Measurements from ENCODE around the gene SPATA45.
"Not testable (repeated sequence)": the region's sequence is repeated elsewhere in the genome, so short reads cannot be mapped to it uniquely, and the experiment has no call there.

Gene SPATA45

DNA sequence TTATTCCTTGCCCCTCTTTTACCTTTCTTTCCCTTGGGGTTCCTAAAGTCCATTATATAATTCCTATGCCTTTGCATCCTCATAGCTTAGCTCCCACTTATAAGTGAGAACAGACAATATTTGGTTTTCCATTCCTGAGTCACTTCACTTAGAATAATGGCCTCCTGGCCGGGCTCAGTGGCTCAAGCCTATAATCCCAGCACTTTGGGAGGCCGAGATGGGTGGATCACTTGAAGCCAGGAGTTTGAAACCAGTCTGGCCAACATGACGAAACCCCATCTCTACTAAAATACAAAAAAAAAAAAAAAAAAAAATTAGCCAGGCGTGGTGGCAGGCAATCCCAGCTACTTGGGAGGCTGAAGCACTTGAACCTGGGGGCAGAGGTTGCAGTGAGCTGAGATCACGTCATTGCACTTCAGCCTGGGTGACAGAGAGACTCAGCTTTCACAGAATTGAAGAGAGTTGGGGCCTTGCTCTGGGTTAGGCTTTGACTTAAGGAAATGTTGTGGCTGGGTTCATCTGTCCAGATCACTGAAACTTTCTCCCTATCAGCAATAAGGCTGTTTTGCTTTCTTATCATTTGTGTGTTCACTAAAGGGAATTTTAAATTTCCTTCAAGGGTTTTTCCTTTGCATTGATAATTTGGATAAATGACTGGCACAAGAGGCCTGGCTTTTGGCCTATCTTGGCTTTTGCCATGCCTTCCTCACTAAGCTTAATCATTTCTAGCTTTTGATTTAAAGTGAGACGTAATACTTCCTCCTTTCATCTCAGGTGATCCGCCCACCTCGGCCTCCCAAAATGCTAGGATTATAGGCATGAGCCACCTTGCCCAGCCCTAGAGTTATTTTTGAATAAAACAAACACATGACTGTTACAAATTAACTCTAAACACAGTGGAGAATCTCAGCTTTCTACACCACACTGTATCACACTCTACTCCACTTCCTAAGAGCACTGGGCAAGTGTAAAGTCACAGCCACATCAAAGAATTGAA is 13.9 kb downstream of the SPATA45 start:
- H3K36me3 ChIP-seq (ENCODE audit: control insufficient read depth in 4 of 4, insufficient read depth in 4 of 4, low read length in 3 of 4); H3K9me3 ChIP-seq (ENCODE audit: control extremely low read depth in 1 of 5, control insufficient read depth in 4 of 5, insufficient read depth in 2 of 5, low read depth in 1 of 5, low read length in 4 of 5); H3K4me1 ChIP-seq (ENCODE audit: control extremely low read depth in 1 of 4, control insufficient read depth in 4 of 4, insufficient read depth in 4 of 4, low read length in 3 of 4); POLR2A ChIA-PET; H3K27me3 ChIP-seq (replicated peaks in 2 of 5; ENCODE audit: control insufficient read depth in 4 of 5, insufficient read depth in 5 of 5, low read length in 4 of 5); DNase-seq; H3K4me3 ChIP-seq (ENCODE audit: control insufficient read depth in 1 of 7, extremely low read depth in 1 of 7, insufficient read depth in 4 of 7, low read depth in 2 of 7, low read length in 6 of 7); H3K27ac ChIP-seq (ENCODE audit: insufficient read depth in 1 of 2, low read depth in 1 of 2, low read length in 2 of 2, poor library complexity in 1 of 2, severe bottlenecking in 2 of 2): not testable (repeated sequence)
- 48% methylated on average over 4 of the region's 8 CpGs for WGBS (ENCODE audit: insufficient coverage)
- CTCF ChIA-PET, result interaction anchor here (0.6 to 1.1 kb wide), 2 partner anchors 161 to 779 kb away, joined by 3 to 4 read pairs; no protein-coding TSS in a partner anchor

DNA sequence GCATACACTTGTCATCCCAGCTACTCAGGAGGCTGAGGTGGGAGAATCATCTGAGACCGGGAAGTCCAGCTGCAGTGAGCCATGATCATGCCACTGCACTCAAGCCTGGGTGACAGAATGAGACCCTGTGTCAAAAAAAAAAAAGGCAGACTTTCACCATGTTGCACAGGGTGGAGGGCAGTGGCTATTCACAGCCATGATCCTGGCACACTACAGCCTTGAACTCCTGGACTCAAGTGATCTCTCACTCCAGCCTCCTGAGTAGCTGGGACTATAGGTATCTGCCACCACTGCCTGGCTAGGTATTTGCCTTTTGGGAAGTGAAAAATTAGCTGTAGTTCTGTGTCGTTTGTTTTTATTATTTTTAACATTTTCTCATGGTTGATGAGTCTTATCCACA is 19.1 kb downstream of the SPATA45 start:
- Histone ChIP-seq H3K27me3 (replicated peaks in 2 of 5; ENCODE audit: control insufficient read depth in 4 of 5, insufficient read depth in 5 of 5, low read length in 4 of 5) (no peaks in the 10 kb centered on the region), H3K4me3 (ENCODE audit: control insufficient read depth in 1 of 7, extremely low read depth in 1 of 7, insufficient read depth in 4 of 7, low read depth in 2 of 7, low read length in 6 of 7) (no peak overlapping the region), H3K4me1 (ENCODE audit: control extremely low read depth in 1 of 4, control insufficient read depth in 4 of 4, insufficient read depth in 4 of 4, low read length in 3 of 4) (peaks cover 0 to 4% (median 3%) of the 10 kb centered on the region in 4 experiments), H3K36me3 (ENCODE audit: control insufficient read depth in 4 of 4, insufficient read depth in 4 of 4, low read length in 3 of 4) (no peaks in the 10 kb centered on the region), H3K9me3 (ENCODE audit: control extremely low read depth in 1 of 5, control insufficient read depth in 4 of 5, insufficient read depth in 2 of 5, low read depth in 1 of 5, low read length in 4 of 5) (peaks cover 0 to 28% (median 15%) of the 10 kb centered on the region in 5 experiments), H3K27ac (ENCODE audit: insufficient read depth in 1 of 2, low read depth in 1 of 2, low read length in 2 of 2, poor library complexity in 1 of 2, severe bottlenecking in 2 of 2) (no peak overlapping the region)
- ChIA-PET CTCF (interaction anchor here (0.9 to 1.2 kb wide), 3 partner anchors 8 to 19 kb away, joined by 3 to 4 read pairs (median 3); no protein-coding TSS in a partner anchor), POLR2A (no interaction called here)
- DNase-seq, result no peak
- WGBS (ENCODE audit: insufficient coverage), result 100% methylated on average over 1 of the region's 2 CpGs

GRCh38 chr1:212827831-212828278 is 19.6 kb downstream of the SPATA45 start:
- Histone ChIP-seq H3K9me3 (ENCODE audit: control extremely low read depth in 1 of 5, control insufficient read depth in 4 of 5, insufficient read depth in 2 of 5, low read depth in 1 of 5, low read length in 4 of 5) (peaks cover 0 to 28% (median 15%) of the 10 kb centered on the region in 5 experiments), H3K4me1 (ENCODE audit: control extremely low read depth in 1 of 4, control insufficient read depth in 4 of 4, insufficient read depth in 4 of 4, low read length in 3 of 4) (peaks cover 0 to 4% (median 3%) of the 10 kb centered on the region in 4 experiments), H3K27me3 (replicated peaks in 2 of 5; ENCODE audit: control insufficient read depth in 4 of 5, insufficient read depth in 5 of 5, low read length in 4 of 5) (no peaks in the 10 kb centered on the region), H3K27ac (ENCODE audit: insufficient read depth in 1 of 2, low read depth in 1 of 2, low read length in 2 of 2, poor library complexity in 1 of 2, severe bottlenecking in 2 of 2) (no peak overlapping the region), H3K4me3 (ENCODE audit: control insufficient read depth in 1 of 7, extremely low read depth in 1 of 7, insufficient read depth in 4 of 7, low read depth in 2 of 7, low read length in 6 of 7) (no peak overlapping the region), H3K36me3 (ENCODE audit: control insufficient read depth in 4 of 4, insufficient read depth in 4 of 4, low read length in 3 of 4) (no peaks in the 10 kb centered on the region)
- POLR2A ChIA-PET, result no interaction called here
- 100% methylated on average over 3 of the region's 5 CpGs for WGBS (ENCODE audit: insufficient coverage)
- DNase-seq, result no peak
- CTCF ChIA-PET, result interaction anchor here (1.0 to 1.2 kb wide), 2 partner anchors 8 to 12 kb away, joined by 3 to 4 read pairs; no protein-coding TSS in a partner anchor

GRCh38 chr1:212827171-212827776 is 20.2 kb downstream of the SPATA45 start:
- Histone ChIP-seq H3K27ac (ENCODE audit: insufficient read depth in 1 of 2, low read depth in 1 of 2, low read length in 2 of 2, poor library complexity in 1 of 2, severe bottlenecking in 2 of 2) (no peak overlapping the region), H3K27me3 (replicated peaks in 2 of 5; ENCODE audit: control insufficient read depth in 4 of 5, insufficient read depth in 5 of 5, low read length in 4 of 5) (no peaks in the 10 kb centered on the region), H3K9me3 (ENCODE audit: control extremely low read depth in 1 of 5, control insufficient read depth in 4 of 5, insufficient read depth in 2 of 5, low read depth in 1 of 5, low read length in 4 of 5) (peaks cover 0 to 28% (median 15%) of the 10 kb centered on the region in 5 experiments), H3K4me1 (ENCODE audit: control extremely low read depth in 1 of 4, control insufficient read depth in 4 of 4, insufficient read depth in 4 of 4, low read length in 3 of 4) (peaks cover 0 to 4% (median 3%) of the 10 kb centered on the region in 4 experiments), H3K36me3 (ENCODE audit: control insufficient read depth in 4 of 4, insufficient read depth in 4 of 4, low read length in 3 of 4) (no peaks in the 10 kb centered on the region), H3K4me3 (ENCODE audit: control insufficient read depth in 1 of 7, extremely low read depth in 1 of 7, insufficient read depth in 4 of 7, low read depth in 2 of 7, low read length in 6 of 7) (no peak overlapping the region)
- no peak for DNase-seq
- CTCF ChIA-PET, result interaction anchor here (0.8 to 1.0 kb wide), 2 partner anchors 13 to 15 kb away, joined by 3 to 4 read pairs; no protein-coding TSS in a partner anchor
- WGBS (ENCODE audit: insufficient coverage), result 100% methylated on average over 2 of the region's 4 CpGs
- POLR2A ChIA-PET, result interaction anchor here (0.5 kb wide), 1 partner anchor 152 kb away, joined by 3 read pairs; no protein-coding TSS in a partner anchor

- Histone ChIP-seq H3K4me1 (ENCODE audit: control extremely low read depth in 1 of 4, control insufficient read depth in 4 of 4, insufficient read depth in 4 of 4, low read length in 3 of 4) (peaks cover 0 to under 1% (median 0%) of the 10 kb centered on the region in 4 experiments), H3K9me3 (ENCODE audit: control extremely low read depth in 1 of 5, control insufficient read depth in 4 of 5, insufficient read depth in 2 of 5, low read depth in 1 of 5, low read length in 4 of 5) (peaks cover 0 to 28% (median 15%) of the 10 kb centered on the region in 5 experiments), H3K36me3 (ENCODE audit: control insufficient read depth in 4 of 4, insufficient read depth in 4 of 4, low read length in 3 of 4) (no peaks in the 10 kb centered on the region), H3K27ac (ENCODE audit: insufficient read depth in 1 of 2, low read depth in 1 of 2, low read length in 2 of 2, poor library complexity in 1 of 2, severe bottlenecking in 2 of 2) (no peak overlapping the region), H3K4me3 (ENCODE audit: control insufficient read depth in 1 of 7, extremely low read depth in 1 of 7, insufficient read depth in 4 of 7, low read depth in 2 of 7, low read length in 6 of 7) (no peak overlapping the region), H3K27me3 (replicated peaks in 2 of 5; ENCODE audit: control insufficient read depth in 4 of 5, insufficient read depth in 5 of 5, low read length in 4 of 5) (no peaks in the 10 kb centered on the region)
- WGBS (ENCODE audit: insufficient coverage), result 100% methylated on average over 6 of the region's 6 CpGs
- DNase-seq, result no peak
- CTCF ChIA-PET, result interaction anchor here (0.7 to 0.9 kb wide), 3 partner anchors 16 to 140 kb away, joined by 3 read pairs; no protein-coding TSS in a partner anchor
- POLR2A ChIA-PET, result no interaction called here
Measured at GRCh38 chr1:212825798-212826452, 21.5 kb downstream of the SPATA45 start.

GRCh38 chr1:212824201-212824600 is 23.2 kb downstream of the SPATA45 start:
- peaks cover 3 to 13% (median 10%) of the 10 kb centered on the region in 4 experiments for H3K4me1 ChIP-seq (ENCODE audit: control extremely low read depth in 1 of 4, control insufficient read depth in 4 of 4, insufficient read depth in 4 of 4, low read length in 3 of 4)
- no peak overlapping the region for H3K27ac ChIP-seq (ENCODE audit: insufficient read depth in 1 of 2, low read depth in 1 of 2, low read length in 2 of 2, poor library complexity in 1 of 2, severe bottlenecking in 2 of 2)
- H3K9me3 ChIP-seq (ENCODE audit: control extremely low read depth in 1 of 5, control insufficient read depth in 4 of 5, insufficient read depth in 2 of 5, low read depth in 1 of 5, low read length in 4 of 5), result peaks cover 0 to 28% (median 15%) of the 10 kb centered on the region in 5 experiments
- WGBS (ENCODE audit: insufficient coverage), result over 99% methylated on average over 15 of the region's 16 CpGs
- ChIA-PET POLR2A (interaction anchor here (0.5 kb wide), 1 partner anchor 177 kb away, joined by 5 read pairs; no protein-coding TSS in a partner anchor), CTCF (interaction anchor here (1.0 kb wide), 1 partner anchor 13 kb away, joined by 3 read pairs; no protein-coding TSS in a partner anchor)
- no peaks in the 10 kb centered on the region for H3K36me3 ChIP-seq (ENCODE audit: control insufficient read depth in 4 of 4, insufficient read depth in 4 of 4, low read length in 3 of 4)
- H3K4me3 ChIP-seq (ENCODE audit: control insufficient read depth in 1 of 7, extremely low read depth in 1 of 7, insufficient read depth in 4 of 7, low read depth in 2 of 7, low read length in 6 of 7), result no peak overlapping the region
- DNase-seq, result no peak
- H3K27me3 ChIP-seq (replicated peaks in 2 of 5; ENCODE audit: control insufficient read depth in 4 of 5, insufficient read depth in 5 of 5, low read length in 4 of 5), result no peaks in the 10 kb centered on the region

All from common myeloid progenitor, CD34-positive (primary cell).